Activated CD4-positive, alpha-beta T cell treated with anti-CD3 and anti-CD28 coated beads, Interleukin-2, Interleukin-4, amounts not matched to agents 100 ng/mL and 50 ng/mL, durations not matched to agents 16 hours and 8 hours (primary cell): ENCODE measurements around the gene ARHGEF10L.

ENCODE experiments used
- DNase-seq: peaks from one replicate; pipeline ENCODE4 v3.0.0-alpha.2; 2020; ENCODE audit warnings: low spot score

The ARHGEF10L gene

GRCh38 chr1:17678011-17678410 is 138.5 kb downstream of the ARHGEF10L start:
- no peak for DNase-seq

GRCh38 chr1:17679856-17680255 is 140.4 kb downstream of the ARHGEF10L start:
- no peak for DNase-seq

GRCh38 chr1:17680308-17680707 is 140.8 kb downstream of the ARHGEF10L start:
- DNase-seq: no peak

GRCh38 chr1:17682400-17682799 is 142.9 kb downstream of the ARHGEF10L start:
- DNase-seq: no peak

- DNase-seq: no peak
Observed at GRCh38 chr1:17683598-17683997, 144.1 kb downstream of the ARHGEF10L start.

- DNase-seq: no peak
Observed at GRCh38 chr1:17684810-17685209, 145.3 kb downstream of the ARHGEF10L start.

- DNase-seq: no peak
Observed at GRCh38 chr1:17686258-17686657, 146.8 kb downstream of the ARHGEF10L start.

GRCh38 chr1:17687145-17687544 is 147.6 kb downstream of the ARHGEF10L start:
- DNase-seq: no peak

GRCh38 chr1:17688217-17688810 is 148.8 kb downstream of the ARHGEF10L start:
- no peak for DNase-seq

GRCh38 chr1:17689011-17689410 is 149.5 kb downstream of the ARHGEF10L start:
- DNase-seq: no peak

GRCh38 chr1:17690906-17691634 is 151.6 kb downstream of the ARHGEF10L start:
- DNase-seq: no peak

- DNase-seq: no peak
Observed at GRCh38 chr1:17692645-17693044, 153.1 kb downstream of the ARHGEF10L start.

- no peak for DNase-seq
Observed at GRCh38 chr1:17696417-17697301, 157.2 kb downstream of the ARHGEF10L start.

GRCh38 chr1:17697458-17697857 is 158.0 kb downstream of the ARHGEF10L start:
- no peak for DNase-seq

GRCh38 chr1:17699581-17699980 is 160.1 kb downstream of the ARHGEF10L start:
- no peak for DNase-seq

GRCh38 chr1:17700945-17701810 is 161.7 kb downstream of the ARHGEF10L start:
- no peak for DNase-seq

GRCh38 chr1:17704176-17704575 is 164.7 kb downstream of the ARHGEF10L start:
- DNase-seq: no peak

GRCh38 chr1:17706445-17706844 is 166.9 kb downstream of the ARHGEF10L start:
- DNase-seq: no peak

- DNase-seq: no peak
Observed at GRCh38 chr1:17709981-17710380, 170.5 kb downstream of the ARHGEF10L start.

GRCh38 chr1:17710889-17711576 is 171.5 kb downstream of the ARHGEF10L start:
- no peak for DNase-seq

- no peak for DNase-seq
Observed at GRCh38 chr1:17711577-17711910, 172.0 kb downstream of the ARHGEF10L start.
